SK-N-SH treated with all-trans-retinoic acid at 6 μM for 48 hours (cell line): ENCODE measurements around the gene PFN2.
"Not testable (repeated sequence)": the region's sequence is repeated elsewhere in the genome, so short reads cannot be mapped to it uniquely, and the experiment has no call there.

Source experiments
- ATAC-seq: fragments of 200-7000 bp; cut with Tn5 transposase; 3 replicates; pipeline ENCODE4 v1.9.1; 2020; ENCODE audit warnings: mild to moderate bottlenecking, moderate library complexity
- BACH2 ChIP-seq: fragments of 250-450 bp; sonication (Bioruptor Pico); IDR thresholded peaks from 2 replicates; pipeline ENCODE4 v1.9.0; 2021; ENCODE audit warnings: mild to moderate bottlenecking, borderline replicate concordance
- CREB5 ChIP-seq: fragments of 250-450 bp; sonication (Bioruptor Pico); IDR thresholded peaks from 2 replicates; pipeline ENCODE4 v1.5.1; 2020; ENCODE audit warnings: low read depth, mild to moderate bottlenecking, moderate library complexity
- CSDC2 ChIP-seq: fragments of 250-450 bp; sonication (Bioruptor Pico); IDR thresholded peaks from 2 replicates; pipeline ENCODE4 v1.5.0; 2020; ENCODE audit warnings: mild to moderate bottlenecking, moderate library complexity
- ISL1 ChIP-seq: fragments of 250-450 bp; sonication (Bioruptor Pico); IDR thresholded peaks from 2 replicates; pipeline ENCODE4 v2.1.2; 2022; ENCODE audit warnings: mild to moderate bottlenecking, moderate library complexity
- OSR1 ChIP-seq: fragments of 250-450 bp; sonication (Bioruptor Pico); IDR thresholded peaks from 2 replicates; pipeline ENCODE4 v1.8.0; 2022; ENCODE audit warnings: moderate library complexity, mild to moderate bottlenecking, inconsistent platforms
- PPARA ChIP-seq: fragments of 250-450 bp; sonication (Bioruptor Pico); IDR thresholded peaks from 2 replicates; pipeline ENCODE4 v1.5.0; 2020; ENCODE audit warnings: mild to moderate bottlenecking, borderline replicate concordance
- RARB ChIP-seq: fragments of 250-450 bp; sonication (Bioruptor Pico); IDR thresholded peaks from 2 replicates; pipeline ENCODE4 v1.8.0; 2021; ENCODE audit warnings: mild to moderate bottlenecking, moderate library complexity
- SNAI2 ChIP-seq: fragments of 250-450 bp; sonication (Bioruptor Pico); IDR thresholded peaks from 2 replicates; pipeline ENCODE4 v1.5.0; 2020; ENCODE audit warnings: mild to moderate bottlenecking, moderate library complexity
- TCF4 ChIP-seq: fragments of 250-450 bp; sonication (Bioruptor Pico); IDR thresholded peaks from 2 replicates; pipeline ENCODE4 v1.8.0; 2021; ENCODE audit warnings: mild to moderate bottlenecking, moderate library complexity, borderline replicate concordance
- TOX ChIP-seq: fragments of 250-450 bp; sonication (Bioruptor Pico); IDR thresholded peaks from 2 replicates; pipeline ENCODE4 v1.8.0; 2021; ENCODE audit warnings: mild to moderate bottlenecking, moderate library complexity, borderline replicate concordance
- TSHZ2 ChIP-seq: fragments of 250-450 bp; sonication (Bioruptor Pico); IDR thresholded peaks from 2 replicates; pipeline ENCODE4 v1.5.0; 2020; ENCODE audit warnings: mild to moderate bottlenecking, moderate library complexity
- ZC3H10 ChIP-seq: fragments of 250-450 bp; sonication (Bioruptor Pico); IDR thresholded peaks from 2 replicates; pipeline ENCODE4 v1.5.1; 2021; ENCODE audit warnings: mild to moderate bottlenecking, moderate library complexity
- ZFP3 ChIP-seq: fragments of 250-450 bp; sonication (Bioruptor Pico); IDR thresholded peaks from 2 replicates; pipeline ENCODE4 v1.5.0; 2020; ENCODE audit warnings: mild to moderate bottlenecking, moderate library complexity
- ZFP30 ChIP-seq: fragments of 450-650 bp; formaldehyde crosslinking; IDR thresholded peaks from 2 replicates; pipeline ENCODE4 v1.5.0; 2022; ENCODE audit warnings: mild to moderate bottlenecking, moderate library complexity
- ZNF565 ChIP-seq: fragments of 450-650 bp; formaldehyde crosslinking; conservative IDR thresholded peaks from 2 replicates; pipeline ENCODE4 v1.5.0; 2020; ENCODE audit warnings: low read depth, mild to moderate bottlenecking, moderate library complexity
- ZNF70 ChIP-seq: fragments of 450-650 bp; formaldehyde crosslinking; IDR thresholded peaks from 2 replicates; pipeline ENCODE4 v1.5.0; 2020; ENCODE audit warnings: mild to moderate bottlenecking, moderate library complexity
- ZNF8 ChIP-seq: fragments of 450-650 bp; formaldehyde crosslinking; IDR thresholded peaks from 2 replicates; pipeline ENCODE4 v1.5.0; 2020; ENCODE audit warnings: mild to moderate bottlenecking, moderate library complexity
- TF ChIP-seq, protein P1 (sequence below): fragments of 250-450 bp; sonication (Bioruptor Pico); IDR thresholded peaks from 2 replicates; pipeline ENCODE4 v1.5.1; 2021; ENCODE audit warnings: mild to moderate bottlenecking, moderate library complexity
- TF ChIP-seq, protein P2 (sequence below): fragments of 250-450 bp; sonication (Bioruptor Pico); IDR thresholded peaks from 2 replicates; pipeline ENCODE4 v1.8.0; 2021; ENCODE audit warnings: low read depth, mild to moderate bottlenecking, moderate library complexity, borderline replicate concordance

PFN2 gene

DNA sequence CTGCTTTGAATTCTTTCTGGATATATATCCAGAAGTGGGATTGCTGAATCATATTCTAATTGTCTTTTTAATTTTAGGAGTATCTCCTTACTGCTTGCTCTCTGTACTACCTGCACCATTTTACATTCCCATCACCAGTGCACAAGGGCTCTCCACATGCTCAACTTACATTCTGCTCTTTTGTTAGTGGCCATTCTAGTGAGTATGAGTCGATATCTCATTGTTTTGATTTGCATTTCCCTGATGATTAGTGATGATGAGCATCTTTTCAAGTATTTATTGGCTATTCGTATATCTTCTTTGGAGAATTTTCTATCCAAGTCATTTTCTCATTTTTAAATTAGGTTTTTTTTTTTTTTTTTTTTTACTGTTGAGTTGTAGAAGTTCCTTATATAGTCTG, 29.5 kb downstream of the PFN2 start:
- TF ChIP-seq PPARA (CRISPR knock-in tag) (no peak), SNAI2 (CRISPR knock-in tag) (no peak)
- TF ChIP-seq, protein P1, sequence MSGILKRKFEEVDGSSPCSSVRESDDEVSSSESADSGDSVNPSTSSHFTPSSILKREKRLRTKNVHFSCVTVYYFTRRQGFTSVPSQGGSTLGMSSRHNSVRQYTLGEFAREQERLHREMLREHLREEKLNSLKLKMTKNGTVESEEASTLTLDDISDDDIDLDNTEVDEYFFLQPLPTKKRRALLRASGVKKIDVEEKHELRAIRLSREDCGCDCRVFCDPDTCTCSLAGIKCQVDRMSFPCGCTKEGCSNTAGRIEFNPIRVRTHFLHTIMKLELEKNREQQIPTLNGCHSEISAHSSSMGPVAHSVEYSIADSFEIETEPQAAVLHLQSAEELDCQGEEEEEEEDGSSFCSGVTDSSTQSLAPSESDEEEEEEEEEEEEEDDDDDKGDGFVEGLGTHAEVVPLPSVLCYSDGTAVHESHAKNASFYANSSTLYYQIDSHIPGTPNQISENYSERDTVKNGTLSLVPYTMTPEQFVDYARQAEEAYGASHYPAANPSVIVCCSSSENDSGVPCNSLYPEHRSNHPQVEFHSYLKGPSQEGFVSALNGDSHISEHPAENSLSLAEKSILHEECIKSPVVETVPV (CRISPR knock-in tag), result no peak

GRCh38 chr3:149938392-149939055, 32.2 kb downstream of the PFN2 start:
- ATAC-seq, result not testable (repeated sequence)

More for the DNA sequence above, 29.5 kb downstream of the PFN2 start:
- no peak for ATAC-seq

GRCh38 chr3:149936812-149937230, 33.9 kb downstream of the PFN2 start:
- peak; percentile 81 for ATAC-seq
- TF ChIP-seq ZFP30 (CRISPR knock-in tag) (no peak), ZNF8 (CRISPR knock-in tag) (no peak), SNAI2 (CRISPR knock-in tag) (no peak), ZNF70 (CRISPR knock-in tag) (no peak), RARB (CRISPR knock-in tag) (no peak), ZC3H10 (CRISPR knock-in tag) (no peak), ZNF565 (no peak)

- no peak for TF ChIP-seq ZNF70 (CRISPR knock-in tag)
- TF ChIP-seq PPARA (CRISPR knock-in tag), result no peak
- TF ChIP-seq, protein P2, sequence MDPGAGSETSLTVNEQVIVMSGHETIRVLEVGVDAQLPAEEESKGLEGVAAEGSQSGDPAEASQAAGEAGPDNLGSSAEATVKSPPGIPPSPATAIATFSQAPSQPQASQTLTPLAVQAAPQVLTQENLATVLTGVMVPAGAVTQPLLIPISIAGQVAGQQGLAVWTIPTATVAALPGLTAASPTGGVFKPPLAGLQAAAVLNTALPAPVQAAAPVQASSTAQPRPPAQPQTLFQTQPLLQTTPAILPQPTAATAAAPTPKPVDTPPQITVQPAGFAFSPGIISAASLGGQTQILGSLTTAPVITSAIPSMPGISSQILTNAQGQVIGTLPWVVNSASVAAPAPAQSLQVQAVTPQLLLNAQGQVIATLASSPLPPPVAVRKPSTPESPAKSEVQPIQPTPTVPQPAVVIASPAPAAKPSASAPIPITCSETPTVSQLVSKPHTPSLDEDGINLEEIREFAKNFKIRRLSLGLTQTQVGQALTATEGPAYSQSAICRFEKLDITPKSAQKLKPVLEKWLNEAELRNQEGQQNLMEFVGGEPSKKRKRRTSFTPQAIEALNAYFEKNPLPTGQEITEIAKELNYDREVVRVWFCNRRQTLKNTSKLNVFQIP (CRISPR knock-in tag), result no peak
- no peak for TF ChIP-seq ZFP3 (CRISPR knock-in tag)
- TF ChIP-seq CSDC2 (CRISPR knock-in tag), result no peak
- TF ChIP-seq ZFP30 (CRISPR knock-in tag), result no peak
- TF ChIP-seq ZNF8 (CRISPR knock-in tag), result no peak
- no peak for TF ChIP-seq TSHZ2 (CRISPR knock-in tag)
- no peak for TF ChIP-seq OSR1 (CRISPR knock-in tag)
- no peak for TF ChIP-seq CREB5 (CRISPR knock-in tag)
- TF ChIP-seq BACH2 (CRISPR knock-in tag), result no peak
- no peak for TF ChIP-seq ISL1 (CRISPR knock-in tag)
- no peak for TF ChIP-seq ZC3H10 (CRISPR knock-in tag)
- no peak for TF ChIP-seq SNAI2 (CRISPR knock-in tag)
- no peak for TF ChIP-seq TCF4 (CRISPR knock-in tag)
- TF ChIP-seq, protein P1 (CRISPR knock-in tag), result no peak
- no peak for TF ChIP-seq RARB (CRISPR knock-in tag)
- TF ChIP-seq TOX, result no peak
- TF ChIP-seq, all 23 proteins: peak for 0
- ATAC-seq, result no peak
These were observed 36.2 kb downstream of the PFN2 start for GRCh38 chr3:149934524-149934923.
